ENCODE data around the gene BCL2L2. TPM values are rescaled to one million over a fixed set of nuclear protein-coding genes. Genes with fewer than 3 reads are reported as not detected.

The BCL2L2 gene
- total and polyA plus RNA-seq, 9 of the 15 experiments (the other 6 are each of a cell fraction or from before 2014, with no cell fraction given) = 2.6 to 32.5 (median 14.7) TPM

DNA sequence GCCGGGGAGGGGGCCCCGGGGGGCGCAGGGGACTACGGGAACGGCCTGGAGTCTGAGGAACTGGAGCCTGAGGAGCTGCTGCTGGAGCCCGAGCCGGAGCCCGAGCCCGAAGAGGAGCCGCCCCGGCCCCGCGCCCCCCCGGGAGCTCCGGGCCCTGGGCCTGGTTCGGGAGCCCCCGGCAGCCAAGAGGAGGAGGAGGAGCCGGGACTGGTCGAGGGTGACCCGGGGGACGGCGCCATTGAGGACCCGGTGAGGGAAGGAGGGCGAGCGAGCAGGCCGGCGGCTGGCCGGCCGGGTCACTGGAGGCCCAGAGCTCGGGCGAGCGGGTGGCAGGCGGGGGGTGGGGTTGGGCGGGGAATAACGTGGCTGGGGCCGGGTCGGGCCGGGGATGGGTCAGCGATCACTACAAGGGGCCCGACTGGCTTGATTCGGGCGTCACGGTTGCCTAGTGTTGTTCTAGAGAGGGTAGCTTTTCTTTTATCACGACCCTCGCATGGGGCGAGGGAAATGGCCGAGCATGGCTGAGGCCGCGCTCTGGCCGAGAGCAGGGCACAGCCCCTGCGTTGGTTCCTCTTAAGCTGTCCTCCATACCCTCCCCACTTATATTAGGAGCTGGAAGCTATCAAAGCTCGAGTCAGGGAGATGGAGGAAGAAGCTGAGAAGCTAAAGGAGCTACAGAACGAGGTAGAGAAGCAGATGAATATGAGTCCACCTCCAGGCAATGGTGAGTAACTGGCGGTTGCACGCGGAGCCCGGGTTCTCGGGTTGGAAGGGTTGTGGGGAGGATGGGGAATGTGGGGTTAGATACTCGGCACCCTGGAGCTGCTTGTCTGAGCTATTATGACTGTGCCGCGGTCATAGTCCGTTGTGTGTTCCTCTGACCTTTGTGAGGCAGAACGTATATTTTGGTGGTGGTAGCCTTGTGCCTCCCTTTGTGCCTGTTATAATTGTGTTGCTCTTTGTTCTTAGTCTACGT is 15.2 kb downstream of the BCL2L2 start (continued):
- TF ChIP-seq ZNF224 (CRISPR knock-in tag; IDR thresholded peaks at IDR 0.05) (no peak), SNAPC5 (CRISPR knock-in tag; IDR thresholded peaks at IDR 0.05) (no peak), CBFA2T2 (conservative IDR thresholded peaks at IDR 0.05) (no peak), ZEB2 (IDR thresholded peaks at IDR 0.05) (no peak), ASH1L (IDR thresholded peaks at IDR 0.05; ENCODE audit: borderline replicate concordance, low read depth, partially characterized antibody) (no peak), FUS (optimal IDR thresholded peaks at IDR 0.05; ENCODE audit: low read depth, low read length) (no peak), ZNF282 (CRISPR knock-in tag; IDR thresholded peaks at IDR 0.05) (no peak), MAZ (CRISPR knock-in tag; conservative IDR thresholded peaks at IDR 0.05 in 1 of 2, IDR thresholded peaks at IDR 0.05 in 1 of 2) (no peak; a peak in 1 of 4 replicates), SRF (CRISPR knock-in tag; IDR thresholded peaks at IDR 0.05) (no peak), MTA3 (IDR thresholded peaks at IDR 0.05; ENCODE audit: borderline replicate concordance) (no peak), ZNF263 (CRISPR knock-in tag; IDR thresholded peaks at IDR 0.05; ENCODE audit: borderline replicate concordance) (peak; percentile 46; the same call in 1 of the 2 replicates), CBX1 (IDR thresholded peaks at IDR 0.05; ENCODE audit: low read depth) (no peak), TFAM (CRISPR knock-in tag; conservative IDR thresholded peaks at IDR 0.05) (no peak), FOXK1 (CRISPR knock-in tag; IDR thresholded peaks at IDR 0.05; ENCODE audit: borderline replicate concordance) (0 out of 2 replicates have a peak, but pooled peaks have one; percentile 44)
- TF ChIP-seq, protein P1, sequence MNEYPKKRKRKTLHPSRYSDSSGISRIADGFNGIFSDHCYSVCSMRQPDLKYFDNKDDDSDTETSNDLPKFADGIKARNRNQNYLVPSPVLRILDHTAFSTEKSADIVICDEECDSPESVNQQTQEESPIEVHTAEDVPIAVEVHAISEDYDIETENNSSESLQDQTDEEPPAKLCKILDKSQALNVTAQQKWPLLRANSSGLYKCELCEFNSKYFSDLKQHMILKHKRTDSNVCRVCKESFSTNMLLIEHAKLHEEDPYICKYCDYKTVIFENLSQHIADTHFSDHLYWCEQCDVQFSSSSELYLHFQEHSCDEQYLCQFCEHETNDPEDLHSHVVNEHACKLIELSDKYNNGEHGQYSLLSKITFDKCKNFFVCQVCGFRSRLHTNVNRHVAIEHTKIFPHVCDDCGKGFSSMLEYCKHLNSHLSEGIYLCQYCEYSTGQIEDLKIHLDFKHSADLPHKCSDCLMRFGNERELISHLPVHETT (CRISPR knock-in tag; conservative IDR thresholded peaks at IDR 0.05 in 1 of 2, IDR thresholded peaks at IDR 0.05 in 1 of 2) = peak in 1 of 2 experiments; percentile 87; a peak in 2 of 4 replicates
- TF ChIP-seq, protein P2, sequence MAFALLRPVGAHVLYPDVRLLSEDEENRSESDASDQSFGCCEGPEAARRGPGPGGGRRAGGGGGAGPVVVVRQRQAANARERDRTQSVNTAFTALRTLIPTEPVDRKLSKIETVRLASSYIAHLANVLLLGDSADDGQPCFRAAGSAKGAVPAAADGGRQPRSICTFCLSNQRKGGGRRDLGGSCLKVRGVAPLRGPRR (CRISPR knock-in tag; IDR thresholded peaks at IDR 0.05) = no peak
- TF ChIP-seq, protein P3, sequence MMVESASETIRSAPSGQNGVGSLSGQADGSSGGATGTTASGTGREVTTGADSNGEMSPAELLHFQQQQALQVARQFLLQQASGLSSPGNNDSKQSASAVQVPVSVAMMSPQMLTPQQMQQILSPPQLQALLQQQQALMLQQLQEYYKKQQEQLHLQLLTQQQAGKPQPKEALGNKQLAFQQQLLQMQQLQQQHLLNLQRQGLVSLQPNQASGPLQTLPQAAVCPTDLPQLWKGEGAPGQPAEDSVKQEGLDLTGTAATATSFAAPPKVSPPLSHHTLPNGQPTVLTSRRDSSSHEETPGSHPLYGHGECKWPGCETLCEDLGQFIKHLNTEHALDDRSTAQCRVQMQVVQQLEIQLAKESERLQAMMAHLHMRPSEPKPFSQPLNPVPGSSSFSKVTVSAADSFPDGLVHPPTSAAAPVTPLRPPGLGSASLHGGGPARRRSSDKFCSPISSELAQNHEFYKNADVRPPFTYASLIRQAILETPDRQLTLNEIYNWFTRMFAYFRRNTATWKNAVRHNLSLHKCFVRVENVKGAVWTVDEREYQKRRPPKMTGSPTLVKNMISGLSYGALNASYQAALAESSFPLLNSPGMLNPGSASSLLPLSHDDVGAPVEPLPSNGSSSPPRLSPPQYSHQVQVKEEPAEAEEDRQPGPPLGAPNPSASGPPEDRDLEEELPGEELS (CRISPR knock-in tag; IDR thresholded peaks at IDR 0.05; ENCODE audit: borderline replicate concordance) = no peak
- TF ChIP-seq, protein P4, sequence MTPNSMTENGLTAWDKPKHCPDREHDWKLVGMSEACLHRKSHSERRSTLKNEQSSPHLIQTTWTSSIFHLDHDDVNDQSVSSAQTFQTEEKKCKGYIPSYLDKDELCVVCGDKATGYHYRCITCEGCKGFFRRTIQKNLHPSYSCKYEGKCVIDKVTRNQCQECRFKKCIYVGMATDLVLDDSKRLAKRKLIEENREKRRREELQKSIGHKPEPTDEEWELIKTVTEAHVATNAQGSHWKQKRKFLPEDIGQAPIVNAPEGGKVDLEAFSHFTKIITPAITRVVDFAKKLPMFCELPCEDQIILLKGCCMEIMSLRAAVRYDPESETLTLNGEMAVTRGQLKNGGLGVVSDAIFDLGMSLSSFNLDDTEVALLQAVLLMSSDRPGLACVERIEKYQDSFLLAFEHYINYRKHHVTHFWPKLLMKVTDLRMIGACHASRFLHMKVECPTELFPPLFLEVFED (CRISPR knock-in tag; conservative IDR thresholded peaks at IDR 0.05) = no peak
- TF ChIP-seq, protein P5, sequence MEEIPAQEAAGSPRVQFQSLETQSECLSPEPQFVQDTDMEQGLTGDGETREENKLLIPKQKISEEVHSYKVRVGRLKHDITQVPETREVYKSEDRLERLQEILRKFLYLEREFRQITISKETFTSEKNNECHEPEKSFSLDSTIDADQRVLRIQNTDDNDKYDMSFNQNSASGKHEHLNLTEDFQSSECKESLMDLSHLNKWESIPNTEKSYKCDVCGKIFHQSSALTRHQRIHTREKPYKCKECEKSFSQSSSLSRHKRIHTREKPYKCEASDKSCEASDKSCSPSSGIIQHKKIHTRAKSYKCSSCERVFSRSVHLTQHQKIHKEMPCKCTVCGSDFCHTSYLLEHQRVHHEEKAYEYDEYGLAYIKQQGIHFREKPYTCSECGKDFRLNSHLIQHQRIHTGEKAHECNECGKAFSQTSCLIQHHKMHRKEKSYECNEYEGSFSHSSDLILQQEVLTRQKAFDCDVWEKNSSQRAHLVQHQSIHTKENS (CRISPR knock-in tag; IDR thresholded peaks at IDR 0.05) = no peak

All from K562 (cell line).